Right lobe of liver (tissue), 4 donors: ENCODE results near the gene SLC16A9.

Source experiments
- POLR2A ChIP-seq: fragments of 450-650 bp; IDR thresholded peaks from one replicate; pipeline ENCODE4 v1.6.1; 2017; ENCODE audit warnings: antibody characterized with exemption, mild to moderate bottlenecking
- TF ChIP-seq, protein P1 (sequence below), 4 donors: fragments of 200-600 bp in 3 of 4; fragments of 450-650 bp in 1 of 4; IDR thresholded peaks; one replicate each; pipeline versions ENCODE4 v1.5.1 to v1.8.0; 2016 to 2022; ENCODE audit warnings: antibody characterized with exemption in 4 of 4, mild to moderate bottlenecking in 2 of 4
- donor health status: DM: no; HTN: no; CAD: no.
- donor health status: DM: no; HTN: no; CAD: no.
- donor health status: DM: no; HTN: yes; CAD: no.

DNA sequence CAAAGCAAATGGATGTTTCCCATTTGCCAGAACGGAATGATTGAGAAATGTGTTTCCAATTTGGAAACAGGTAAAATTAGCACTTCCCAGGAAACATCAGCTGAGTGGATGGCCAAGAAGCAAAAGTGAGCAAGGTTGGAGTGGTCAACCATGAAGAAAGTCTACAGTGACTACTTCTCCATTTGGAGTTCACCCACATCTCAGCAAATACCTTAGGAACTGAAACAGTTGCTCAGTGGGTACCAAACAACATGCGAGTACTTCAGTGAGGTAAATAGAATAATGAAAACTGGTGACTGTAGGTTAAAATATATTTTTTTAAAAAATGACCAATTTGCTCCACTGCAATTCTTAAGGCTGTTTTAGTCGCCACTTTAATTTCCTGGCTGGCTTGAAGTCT is 57.7 kb downstream of the SLC16A9 start:
- TF ChIP-seq, protein P1, sequence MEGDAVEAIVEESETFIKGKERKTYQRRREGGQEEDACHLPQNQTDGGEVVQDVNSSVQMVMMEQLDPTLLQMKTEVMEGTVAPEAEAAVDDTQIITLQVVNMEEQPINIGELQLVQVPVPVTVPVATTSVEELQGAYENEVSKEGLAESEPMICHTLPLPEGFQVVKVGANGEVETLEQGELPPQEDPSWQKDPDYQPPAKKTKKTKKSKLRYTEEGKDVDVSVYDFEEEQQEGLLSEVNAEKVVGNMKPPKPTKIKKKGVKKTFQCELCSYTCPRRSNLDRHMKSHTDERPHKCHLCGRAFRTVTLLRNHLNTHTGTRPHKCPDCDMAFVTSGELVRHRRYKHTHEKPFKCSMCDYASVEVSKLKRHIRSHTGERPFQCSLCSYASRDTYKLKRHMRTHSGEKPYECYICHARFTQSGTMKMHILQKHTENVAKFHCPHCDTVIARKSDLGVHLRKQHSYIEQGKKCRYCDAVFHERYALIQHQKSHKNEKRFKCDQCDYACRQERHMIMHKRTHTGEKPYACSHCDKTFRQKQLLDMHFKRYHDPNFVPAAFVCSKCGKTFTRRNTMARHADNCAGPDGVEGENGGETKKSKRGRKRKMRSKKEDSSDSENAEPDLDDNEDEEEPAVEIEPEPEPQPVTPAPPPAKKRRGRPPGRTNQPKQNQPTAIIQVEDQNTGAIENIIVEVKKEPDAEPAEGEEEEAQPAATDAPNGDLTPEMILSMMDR (IDR thresholded peaks at IDR 0.05): no peak
- TF ChIP-seq POLR2A: no peak
